Prostate gland (tissue), 2 donors: ENCODE measurements around the gene SLC8A2.

Experiments used
- POLR2A ChIP-seq: fragments of 450-650 bp; IDR thresholded peaks from one replicate; pipeline ENCODE4 v1.6.1; 2016; ENCODE audit warnings: antibody characterized with exemption, mild to moderate bottlenecking
- TF ChIP-seq, protein P1 (sequence below), 4 experiments: fragments of 200-600 bp in 2 of 4; fragments of 450-650 bp in 2 of 4; sonication (generic) in 2 of 4; IDR thresholded peaks; 1 replicate in 3 of 4; 2 replicates in 1 of 4; pipeline ENCODE4 v1.5.1; 2016 to 2019; ENCODE audit warnings: antibody characterized with exemption in 4 of 4, mild to moderate bottlenecking in 2 of 4, moderate library complexity in 2 of 4

DNA sequence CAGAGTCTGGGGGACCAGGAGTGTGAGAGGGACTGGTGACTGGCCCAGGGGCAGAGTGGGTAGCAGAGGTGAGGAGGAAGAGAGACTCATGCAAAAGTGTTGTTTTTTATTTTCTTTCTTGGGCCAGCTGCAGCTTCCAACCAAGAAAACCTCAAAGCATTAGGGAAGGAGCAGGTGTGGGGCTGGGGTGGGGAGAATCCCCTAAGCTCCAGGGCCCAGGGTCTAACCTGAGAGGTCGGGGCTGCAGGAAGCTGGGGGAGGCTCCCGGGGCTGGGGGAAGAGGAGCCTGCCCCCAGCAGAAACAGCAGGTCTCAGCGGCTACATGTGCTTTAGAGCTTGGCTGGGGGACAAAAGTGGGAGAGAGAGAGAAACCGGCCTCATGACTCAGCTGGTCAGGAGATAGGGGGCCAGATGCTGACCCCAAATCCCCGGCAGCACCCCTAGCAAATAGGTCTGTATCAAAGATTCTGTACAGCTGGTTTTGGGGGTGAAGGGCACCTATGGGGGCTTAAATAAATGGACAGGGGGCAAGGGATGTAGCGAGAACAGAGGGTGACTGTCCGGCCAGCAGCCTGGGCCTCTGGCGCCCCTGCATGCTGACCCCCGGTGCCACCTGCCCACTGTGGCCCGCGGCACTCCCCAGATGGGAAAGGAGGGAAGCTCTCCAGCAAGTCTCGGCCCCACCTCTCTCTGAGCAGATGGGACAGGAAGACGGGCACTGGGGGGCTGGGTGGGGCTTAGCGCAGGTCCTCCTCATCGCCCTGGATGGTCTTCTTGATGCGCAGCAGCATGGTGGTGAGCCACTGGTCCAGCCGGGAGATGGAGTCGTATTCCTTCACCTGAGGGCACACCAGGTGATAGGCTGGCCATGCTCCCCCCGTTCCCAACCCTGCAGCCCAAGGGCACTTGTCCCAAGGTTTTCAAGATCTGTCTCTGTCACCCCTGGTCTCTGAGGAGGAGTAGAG lies 16.1 kb upstream of the SLC8A2 start:
- TF ChIP-seq, protein P1, sequence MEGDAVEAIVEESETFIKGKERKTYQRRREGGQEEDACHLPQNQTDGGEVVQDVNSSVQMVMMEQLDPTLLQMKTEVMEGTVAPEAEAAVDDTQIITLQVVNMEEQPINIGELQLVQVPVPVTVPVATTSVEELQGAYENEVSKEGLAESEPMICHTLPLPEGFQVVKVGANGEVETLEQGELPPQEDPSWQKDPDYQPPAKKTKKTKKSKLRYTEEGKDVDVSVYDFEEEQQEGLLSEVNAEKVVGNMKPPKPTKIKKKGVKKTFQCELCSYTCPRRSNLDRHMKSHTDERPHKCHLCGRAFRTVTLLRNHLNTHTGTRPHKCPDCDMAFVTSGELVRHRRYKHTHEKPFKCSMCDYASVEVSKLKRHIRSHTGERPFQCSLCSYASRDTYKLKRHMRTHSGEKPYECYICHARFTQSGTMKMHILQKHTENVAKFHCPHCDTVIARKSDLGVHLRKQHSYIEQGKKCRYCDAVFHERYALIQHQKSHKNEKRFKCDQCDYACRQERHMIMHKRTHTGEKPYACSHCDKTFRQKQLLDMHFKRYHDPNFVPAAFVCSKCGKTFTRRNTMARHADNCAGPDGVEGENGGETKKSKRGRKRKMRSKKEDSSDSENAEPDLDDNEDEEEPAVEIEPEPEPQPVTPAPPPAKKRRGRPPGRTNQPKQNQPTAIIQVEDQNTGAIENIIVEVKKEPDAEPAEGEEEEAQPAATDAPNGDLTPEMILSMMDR (IDR thresholded peaks at IDR 0.05): no peak
- TF ChIP-seq POLR2A: no peak
